ENCODE data around the gene MPDZ.

DNA sequence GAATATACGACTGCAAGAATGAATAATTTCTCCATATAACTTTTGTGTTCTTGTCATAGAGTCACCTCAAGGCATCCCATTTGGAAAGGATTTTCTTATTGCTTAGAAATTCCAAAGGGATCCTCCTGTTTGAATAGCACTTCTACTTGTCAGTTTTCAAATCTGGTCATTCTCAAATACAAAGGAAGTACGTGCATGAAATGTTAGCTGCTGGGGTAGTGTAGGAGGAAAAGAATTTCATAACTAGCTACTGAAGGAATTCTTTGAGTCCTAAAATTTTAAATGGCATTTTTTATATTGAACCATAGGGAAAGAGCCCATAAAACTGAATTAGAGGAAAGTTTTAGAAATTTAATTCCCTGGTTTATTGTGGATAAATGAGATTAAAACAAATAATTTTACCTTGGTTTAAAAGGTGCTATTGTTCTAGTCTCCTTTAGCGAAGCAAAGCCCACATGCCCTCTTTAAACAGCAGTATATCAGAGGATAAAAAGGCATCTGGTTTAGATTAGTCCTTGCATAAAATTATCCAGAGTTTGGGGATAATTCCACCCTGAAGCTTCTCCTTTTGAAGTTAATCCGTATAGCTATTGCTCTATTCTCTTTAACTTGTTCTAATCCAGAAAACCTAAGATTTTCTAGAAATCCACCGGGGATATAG, 2.0 kb upstream of the MPDZ start:
- TF ChIP-seq, protein P1, sequence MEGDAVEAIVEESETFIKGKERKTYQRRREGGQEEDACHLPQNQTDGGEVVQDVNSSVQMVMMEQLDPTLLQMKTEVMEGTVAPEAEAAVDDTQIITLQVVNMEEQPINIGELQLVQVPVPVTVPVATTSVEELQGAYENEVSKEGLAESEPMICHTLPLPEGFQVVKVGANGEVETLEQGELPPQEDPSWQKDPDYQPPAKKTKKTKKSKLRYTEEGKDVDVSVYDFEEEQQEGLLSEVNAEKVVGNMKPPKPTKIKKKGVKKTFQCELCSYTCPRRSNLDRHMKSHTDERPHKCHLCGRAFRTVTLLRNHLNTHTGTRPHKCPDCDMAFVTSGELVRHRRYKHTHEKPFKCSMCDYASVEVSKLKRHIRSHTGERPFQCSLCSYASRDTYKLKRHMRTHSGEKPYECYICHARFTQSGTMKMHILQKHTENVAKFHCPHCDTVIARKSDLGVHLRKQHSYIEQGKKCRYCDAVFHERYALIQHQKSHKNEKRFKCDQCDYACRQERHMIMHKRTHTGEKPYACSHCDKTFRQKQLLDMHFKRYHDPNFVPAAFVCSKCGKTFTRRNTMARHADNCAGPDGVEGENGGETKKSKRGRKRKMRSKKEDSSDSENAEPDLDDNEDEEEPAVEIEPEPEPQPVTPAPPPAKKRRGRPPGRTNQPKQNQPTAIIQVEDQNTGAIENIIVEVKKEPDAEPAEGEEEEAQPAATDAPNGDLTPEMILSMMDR (IDR thresholded peaks at IDR 0.05): no peak
- TF ChIP-seq POLR2A (IDR thresholded peaks at IDR 0.05; ENCODE audit: low read length) (no peak), JUN (IDR thresholded peaks at IDR 0.05) (no peak), MAZ (IDR thresholded peaks at IDR 0.05; ENCODE audit: borderline replicate concordance, low read depth, low read length) (no peak), HDAC2 (IDR thresholded peaks at IDR 0.05) (no peak), PHF8 (IDR thresholded peaks at IDR 0.05; ENCODE audit: borderline replicate concordance, low read depth) (no peak), SMC3 (IDR thresholded peaks at IDR 0.05) (no peak), EP300 (IDR thresholded peaks at IDR 0.05) (no peak), RCOR1 (IDR thresholded peaks at IDR 0.05; ENCODE audit: low read depth, low read length) (no peak), ESRRA (IDR thresholded peaks at IDR 0.05; ENCODE audit: borderline replicate concordance, low read length) (no peak)
- TF ChIP-seq, protein P2, sequence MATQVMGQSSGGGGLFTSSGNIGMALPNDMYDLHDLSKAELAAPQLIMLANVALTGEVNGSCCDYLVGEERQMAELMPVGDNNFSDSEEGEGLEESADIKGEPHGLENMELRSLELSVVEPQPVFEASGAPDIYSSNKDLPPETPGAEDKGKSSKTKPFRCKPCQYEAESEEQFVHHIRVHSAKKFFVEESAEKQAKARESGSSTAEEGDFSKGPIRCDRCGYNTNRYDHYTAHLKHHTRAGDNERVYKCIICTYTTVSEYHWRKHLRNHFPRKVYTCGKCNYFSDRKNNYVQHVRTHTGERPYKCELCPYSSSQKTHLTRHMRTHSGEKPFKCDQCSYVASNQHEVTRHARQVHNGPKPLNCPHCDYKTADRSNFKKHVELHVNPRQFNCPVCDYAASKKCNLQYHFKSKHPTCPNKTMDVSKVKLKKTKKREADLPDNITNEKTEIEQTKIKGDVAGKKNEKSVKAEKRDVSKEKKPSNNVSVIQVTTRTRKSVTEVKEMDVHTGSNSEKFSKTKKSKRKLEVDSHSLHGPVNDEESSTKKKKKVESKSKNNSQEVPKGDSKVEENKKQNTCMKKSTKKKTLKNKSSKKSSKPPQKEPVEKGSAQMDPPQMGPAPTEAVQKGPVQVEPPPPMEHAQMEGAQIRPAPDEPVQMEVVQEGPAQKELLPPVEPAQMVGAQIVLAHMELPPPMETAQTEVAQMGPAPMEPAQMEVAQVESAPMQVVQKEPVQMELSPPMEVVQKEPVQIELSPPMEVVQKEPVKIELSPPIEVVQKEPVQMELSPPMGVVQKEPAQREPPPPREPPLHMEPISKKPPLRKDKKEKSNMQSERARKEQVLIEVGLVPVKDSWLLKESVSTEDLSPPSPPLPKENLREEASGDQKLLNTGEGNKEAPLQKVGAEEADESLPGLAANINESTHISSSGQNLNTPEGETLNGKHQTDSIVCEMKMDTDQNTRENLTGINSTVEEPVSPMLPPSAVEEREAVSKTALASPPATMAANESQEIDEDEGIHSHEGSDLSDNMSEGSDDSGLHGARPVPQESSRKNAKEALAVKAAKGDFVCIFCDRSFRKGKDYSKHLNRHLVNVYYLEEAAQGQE (IDR thresholded peaks at IDR 0.05): no peak
- TF ChIP-seq, protein P3, sequence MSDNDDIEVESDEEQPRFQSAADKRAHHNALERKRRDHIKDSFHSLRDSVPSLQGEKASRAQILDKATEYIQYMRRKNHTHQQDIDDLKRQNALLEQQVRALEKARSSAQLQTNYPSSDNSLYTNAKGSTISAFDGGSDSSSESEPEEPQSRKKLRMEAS (IDR thresholded peaks at IDR 0.05): no peak

Data from A549 (cell line).